MM.1S (cell line): ENCODE measurements around the gene ATRN.

Experiments used
- DNase-seq: peaks from one replicate; pipeline ENCODE4 v3.0.0-alpha.2; 2015
- H2AFZ ChIP-seq: fragments of 300-600 bp; sonication (generic); 2 replicates; pipeline ENCODE4 v1.6.0; 2016; ENCODE audit warnings: antibody characterized with exemption, low read length
- H3F3A ChIP-seq: fragments of 300-600 bp; sonication (generic); 2 replicates; pipeline ENCODE4 v1.6.1; 2016; ENCODE audit warnings: mild to moderate bottlenecking, antibody characterized with exemption, low read length, moderate library complexity, mixed read lengths; ENCODE audit not compliant: insufficient read depth
- H3K27ac ChIP-seq: fragments of 300-600 bp; sonication (generic); 2 replicates; pipeline ENCODE4 v1.5.1; 2016; ENCODE audit warnings: mild to moderate bottlenecking, low read length
- H3K27me3 ChIP-seq: fragments of 300-600 bp; sonication (generic); replicated peaks from 2 replicates; pipeline ENCODE4 v1.6.0; 2016; ENCODE audit warnings: low read length; ENCODE audit not compliant: insufficient read depth
- H3K36me3 ChIP-seq: fragments of 300-600 bp; sonication (generic); replicated peaks from 2 replicates; pipeline ENCODE4 v1.6.1; 2016; ENCODE audit warnings: mild to moderate bottlenecking, low read length, mixed read lengths; ENCODE audit not compliant: insufficient read depth
- H3K4me1 ChIP-seq: fragments of 300-600 bp; sonication (generic); 2 replicates; pipeline ENCODE4 v1.6.1; 2016; ENCODE audit warnings: low read length, mixed read lengths
- H3K4me2 ChIP-seq: fragments of 300-600 bp; sonication (generic); 2 replicates; pipeline ENCODE4 v1.6.0; 2016; ENCODE audit warnings: low read depth, low read length
- H3K4me3 ChIP-seq: fragments of 300-600 bp; sonication (generic); 2 replicates; pipeline ENCODE4 v1.5.1; 2016; ENCODE audit warnings: low read length, mixed read lengths
- H3K79me2 ChIP-seq: fragments of 300-600 bp; sonication (generic); 2 replicates; pipeline ENCODE4 v1.6.1; 2016; ENCODE audit warnings: mixed run types, low read length, mixed read lengths
- H3K9ac ChIP-seq: fragments of 300-600 bp; sonication (generic); 2 replicates; pipeline ENCODE4 v1.6.1; 2016; ENCODE audit warnings: low read length, mixed read lengths
- H3K9me2 ChIP-seq: fragments of 300-600 bp; sonication (generic); replicated peaks from 2 replicates; pipeline ENCODE4 v1.6.1; 2016; ENCODE audit warnings: mild to moderate bottlenecking, low read length, mixed read lengths; ENCODE audit not compliant: insufficient read depth
- H3K9me3 ChIP-seq: fragments of 300-600 bp; sonication (generic); replicated peaks from 2 replicates; pipeline ENCODE4 v1.6.1; 2016; ENCODE audit warnings: mild to moderate bottlenecking, low read length, mixed read lengths; ENCODE audit not compliant: insufficient read depth
- H4K20me1 ChIP-seq: fragments of 300-600 bp; sonication (generic); 2 replicates; pipeline ENCODE4 v1.6.1; 2016; ENCODE audit warnings: mild to moderate bottlenecking, low read length, moderate library complexity, mixed read lengths; ENCODE audit not compliant: insufficient read depth
- CTCF ChIP-seq: fragments of 300-600 bp; sonication (generic); IDR thresholded peaks from 2 replicates; pipeline ENCODE4 v1.5.1; 2016; ENCODE audit warnings: antibody characterized with exemption, low read length, mixed read lengths
- EZH2 ChIP-seq: fragments of 300-600 bp; sonication (generic); optimal IDR thresholded peaks from 2 replicates; pipeline ENCODE3; 2017; ENCODE audit warnings: low read depth, mild to moderate bottlenecking, antibody characterized with exemption, low read length, mixed read lengths
- EZH2phosphoT487 ChIP-seq: fragments of 300-600 bp; sonication (generic); IDR thresholded peaks from 2 replicates; pipeline ENCODE4 v1.6.1; 2018; ENCODE audit warnings: antibody characterized with exemption, low read length

ATRN gene

DNA sequence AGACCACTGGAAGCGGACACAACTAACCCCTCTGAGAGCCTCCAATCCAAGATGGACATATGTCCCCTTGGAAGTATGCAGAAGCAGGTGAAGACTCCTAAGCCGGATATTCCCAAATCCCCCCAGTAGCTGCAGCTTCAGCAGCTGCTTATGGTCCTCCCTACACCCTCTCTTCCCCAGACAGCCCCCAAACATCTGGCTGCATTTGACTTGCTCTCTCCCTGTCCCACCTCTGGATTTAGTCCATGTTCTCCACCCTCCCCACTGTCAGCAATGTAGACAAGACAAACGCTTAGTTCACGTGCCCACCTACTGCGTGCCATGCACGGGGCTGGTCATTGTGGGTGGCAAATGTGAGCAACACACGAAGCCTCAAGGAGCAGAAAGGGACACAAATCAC is 215.6 kb downstream of the ATRN start:
- Histone ChIP-seq H3K27me3 (peaks cover 29% of the 10 kb centered on the region), H3K79me2 (no peaks in the 10 kb centered on the region), H3K9me3 (no peaks in the 10 kb centered on the region), H3K27ac (no peak overlapping the region), H3K4me1 (no peaks in the 10 kb centered on the region), H2AFZ (no peak overlapping the region), H3K4me2 (no peak overlapping the region), H3F3A (no peaks in the 10 kb centered on the region), H3K36me3 (no peaks in the 10 kb centered on the region), H3K4me3 (no peak overlapping the region), H3K9ac (no peak overlapping the region), H3K9me2 (no peaks in the 10 kb centered on the region), H4K20me1 (no peaks in the 10 kb centered on the region)
- TF ChIP-seq EZH2 (no peak), EZH2phosphoT487 (no peak), CTCF (no peak)
- DNase-seq = no peak

- no peak for DNase-seq
- no peak overlapping the region for H3K27ac ChIP-seq
- H3K4me3 ChIP-seq = no peak overlapping the region
- H3K27me3 ChIP-seq = peaks cover 25% of the 10 kb centered on the region
- no peak overlapping the region for H3K9ac ChIP-seq
- no peaks in the 10 kb centered on the region for H3K9me3 ChIP-seq
- H3K4me2 ChIP-seq = no peak overlapping the region
- no peaks in the 10 kb centered on the region for H3K9me2 ChIP-seq
- no peaks in the 10 kb centered on the region for H4K20me1 ChIP-seq
- H3F3A ChIP-seq = no peaks in the 10 kb centered on the region
- no peak overlapping the region for H2AFZ ChIP-seq
- no peak for TF ChIP-seq EZH2phosphoT487
- TF ChIP-seq EZH2 = no peak
- no peak for TF ChIP-seq CTCF
- H3K4me1 ChIP-seq = no peaks in the 10 kb centered on the region
- H3K79me2 ChIP-seq = no peaks in the 10 kb centered on the region
- H3K36me3 ChIP-seq = no peaks in the 10 kb centered on the region
These were observed 216.1 kb downstream of the ATRN start for GRCh38 chr20:3686867-3687321.

DNA sequence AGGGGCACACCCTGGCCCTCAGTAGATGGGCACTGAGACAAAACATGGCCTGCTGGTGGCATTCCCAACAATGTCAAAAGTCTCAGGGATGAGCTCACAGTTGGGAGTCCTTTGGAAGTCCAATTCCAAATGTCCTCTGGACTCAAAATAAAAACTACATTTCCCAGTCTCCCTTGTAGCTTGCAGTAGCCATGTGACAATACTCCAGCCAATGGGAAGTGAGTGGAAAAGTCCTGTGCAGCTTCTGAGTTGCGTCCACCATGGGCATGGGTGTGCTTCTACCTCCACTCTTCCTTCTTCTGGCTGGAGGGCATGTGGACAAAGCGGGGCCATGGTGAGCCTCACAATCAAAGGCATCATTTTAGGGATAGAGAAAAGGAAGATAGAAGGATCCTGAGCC is 216.8 kb downstream of the ATRN start:
- no peak overlapping the region for H3K4me3 ChIP-seq
- H3K9me2 ChIP-seq = no peaks in the 10 kb centered on the region
- TF ChIP-seq EZH2 = no peak
- no peak for TF ChIP-seq CTCF
- TF ChIP-seq EZH2phosphoT487 = no peak
- H3K27me3 ChIP-seq = peaks cover 18% of the 10 kb centered on the region
- H3K9ac ChIP-seq = no peak overlapping the region
- H3K27ac ChIP-seq = no peak overlapping the region
- no peak overlapping the region for H3K4me2 ChIP-seq
- no peaks in the 10 kb centered on the region for H3K36me3 ChIP-seq
- H3F3A ChIP-seq = no peaks in the 10 kb centered on the region
- H3K79me2 ChIP-seq = no peaks in the 10 kb centered on the region
- H3K9me3 ChIP-seq = no peaks in the 10 kb centered on the region
- H2AFZ ChIP-seq = no peak overlapping the region
- no peak for DNase-seq
- no peaks in the 10 kb centered on the region for H3K4me1 ChIP-seq
- no peaks in the 10 kb centered on the region for H4K20me1 ChIP-seq

GRCh38 chr20:3689978-3690377 is 219.2 kb downstream of the ATRN start:
- Histone ChIP-seq H3K36me3 (no peaks in the 10 kb centered on the region), H2AFZ (no peak overlapping the region), H3K4me3 (no peak overlapping the region), H3K4me2 (no peak overlapping the region), H4K20me1 (no peaks in the 10 kb centered on the region), H3F3A (no peaks in the 10 kb centered on the region), H3K79me2 (no peaks in the 10 kb centered on the region), H3K27me3 (peaks cover 9% of the 10 kb centered on the region; the same call in 1 of the 2 replicates), H3K9ac (no peak overlapping the region), H3K4me1 (no peaks in the 10 kb centered on the region), H3K27ac (no peak overlapping the region), H3K9me3 (no peaks in the 10 kb centered on the region), H3K9me2 (no peaks in the 10 kb centered on the region)
- DNase-seq = no peak
- TF ChIP-seq EZH2 = no peak
- no peak for TF ChIP-seq EZH2phosphoT487
- TF ChIP-seq CTCF = no peak
